Mammary epithelial cell (primary cell): ENCODE measurements around the gene PROSER2.

ENCODE experiments used
- CTCF ChIP-seq, 2 donors: IDR thresholded peaks in 1 of 2; conservative IDR thresholded peaks in 1 of 2; 2 replicates each; pipeline ENCODE4 v1.5.1; 2011 to 2012; ENCODE audit warnings: inconsistent platforms in 2 of 2, low read length in 2 of 2, mild to moderate bottlenecking in 2 of 2, control low read depth in 1 of 2, low read depth in 1 of 2; ENCODE audit not compliant: insufficient read depth in 1 of 2; ENCODE audit errors: extremely low read depth in 1 of 2
- EZH2 ChIP-seq: IDR thresholded peaks from 2 replicates; pipeline ENCODE4 v1.6.1; 2012; ENCODE audit warnings: low read length, inconsistent platforms, borderline replicate concordance

DNA sequence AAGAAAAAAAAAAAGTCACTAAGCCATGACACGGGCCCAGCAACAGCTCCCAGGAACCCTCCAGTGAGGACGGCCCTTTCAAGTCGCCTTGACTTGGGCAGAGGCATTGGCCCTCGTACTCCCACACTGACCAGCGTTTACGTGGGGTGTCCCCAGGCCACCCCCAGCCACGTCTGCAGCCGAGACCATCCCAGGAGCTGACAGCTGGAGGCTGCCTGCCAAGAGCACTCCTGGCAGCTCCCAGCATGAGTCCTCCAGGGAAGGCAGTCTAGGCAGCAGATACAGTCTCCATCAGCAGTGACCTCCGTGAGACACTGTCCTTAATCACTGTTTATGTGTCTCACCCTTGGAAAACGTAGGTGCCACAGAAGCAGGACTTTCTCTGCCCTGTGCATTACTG lies 86.5 kb downstream of the PROSER2 start:
- TF ChIP-seq CTCF (conservative IDR thresholded peaks at IDR 0.05 in 1 of 2, IDR thresholded peaks at IDR 0.05 in 1 of 2; ENCODE audit: extremely low read depth in 1 of 2, insufficient read depth in 1 of 2, low read depth in 1 of 2, low read length in 2 of 2): no peak
- no peak for TF ChIP-seq EZH2
